OCI-M1 (cell line): ENCODE results near the gene OTOS.

Experiments
- DNase-seq: peaks from one replicate; lab custom pipeline; 2025; lab: John Stamatoyannopoulos, UW

OTOS gene

DNA sequence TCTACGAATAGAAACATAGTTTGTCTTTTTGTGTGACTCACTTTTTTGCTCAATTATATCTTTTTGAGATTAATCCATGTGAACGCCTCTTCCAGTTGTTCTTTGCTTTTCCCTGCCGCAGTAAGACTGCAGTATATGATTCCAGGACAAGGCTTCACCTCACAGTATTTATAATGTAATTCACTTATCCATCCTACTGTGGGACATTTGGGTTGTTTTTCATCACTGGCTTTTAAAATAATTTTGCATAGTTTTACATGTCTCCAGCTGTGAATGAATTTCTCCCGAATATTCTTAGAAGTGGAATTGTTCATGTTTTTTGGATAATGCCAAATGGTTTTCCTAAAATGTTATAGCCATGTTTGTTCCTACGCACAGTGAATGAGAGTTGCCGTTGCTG, 26.2 kb downstream of the OTOS start:
- no peak for DNase-seq

DNA sequence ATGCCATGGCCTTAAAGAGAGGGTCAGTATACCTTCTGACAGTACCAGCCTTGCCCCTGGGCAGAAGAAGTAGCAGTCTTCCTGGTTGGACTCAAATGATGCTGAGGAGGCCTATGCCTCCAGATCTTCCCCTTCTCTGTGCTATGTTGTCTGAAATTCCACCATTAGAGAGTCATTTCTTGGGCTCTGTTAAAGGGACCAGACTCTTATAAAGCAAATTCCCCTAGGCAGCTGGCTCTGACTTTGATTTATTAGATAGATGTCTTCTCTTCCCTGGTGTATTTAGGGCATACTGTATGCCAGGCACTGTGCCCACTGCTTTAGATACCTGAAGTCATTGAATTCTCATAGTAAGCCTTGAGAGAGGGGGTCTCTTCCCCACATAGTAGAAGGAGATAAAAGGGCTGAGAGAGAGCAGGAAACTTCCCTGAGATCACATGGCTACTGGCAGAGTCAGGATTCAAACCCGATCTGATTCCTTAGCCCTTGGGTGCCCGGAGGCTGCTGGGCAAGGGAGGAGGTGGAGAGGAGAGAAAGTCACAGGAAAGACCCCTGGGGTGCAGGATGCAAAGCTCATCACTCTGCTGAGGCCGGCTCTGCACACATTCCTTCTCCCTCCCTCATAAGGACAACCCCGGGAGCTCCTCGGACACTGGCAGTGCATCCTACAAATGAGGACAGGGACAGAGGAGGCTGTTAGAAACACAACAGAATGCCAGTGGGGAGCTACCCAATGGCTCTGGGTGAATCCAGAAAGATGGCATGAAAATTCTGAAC, 27.4 kb downstream of the OTOS start:
- DNase-seq: no peak

GRCh38 chr2:240111253-240111652, 29.2 kb downstream of the OTOS start:
- no peak for DNase-seq

- no peak for DNase-seq
Measured at GRCh38 chr2:240109386-240109785, 31.1 kb downstream of the OTOS start.

DNA sequence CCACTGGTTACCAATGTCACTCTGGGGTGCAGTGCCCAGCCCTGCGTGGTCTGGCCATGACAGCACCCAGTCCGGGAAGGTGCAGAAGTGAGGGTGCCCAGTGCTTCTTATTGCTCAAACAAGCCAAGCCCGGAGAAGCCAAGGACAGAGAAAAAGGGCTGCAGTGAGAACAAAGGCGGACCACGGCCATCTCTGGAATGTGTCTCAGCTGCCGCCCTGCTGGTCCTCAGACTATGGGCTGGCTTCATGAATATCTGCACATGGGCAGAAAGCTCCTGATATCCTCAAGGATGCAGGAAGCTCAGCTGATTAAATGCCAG, 33.0 kb downstream of the OTOS start:
- no peak for DNase-seq

GRCh38 chr2:240106765-240107476, 33.5 kb downstream of the OTOS start:
- no peak for DNase-seq

- no peak for DNase-seq
Measured at GRCh38 chr2:240105982-240106381, 34.5 kb downstream of the OTOS start.

GRCh38 chr2:240103136-240103535, 37.3 kb downstream of the OTOS start:
- no peak for DNase-seq

- DNase-seq: no peak
Measured at GRCh38 chr2:240098349-240098748, 42.1 kb downstream of the OTOS start.

DNA sequence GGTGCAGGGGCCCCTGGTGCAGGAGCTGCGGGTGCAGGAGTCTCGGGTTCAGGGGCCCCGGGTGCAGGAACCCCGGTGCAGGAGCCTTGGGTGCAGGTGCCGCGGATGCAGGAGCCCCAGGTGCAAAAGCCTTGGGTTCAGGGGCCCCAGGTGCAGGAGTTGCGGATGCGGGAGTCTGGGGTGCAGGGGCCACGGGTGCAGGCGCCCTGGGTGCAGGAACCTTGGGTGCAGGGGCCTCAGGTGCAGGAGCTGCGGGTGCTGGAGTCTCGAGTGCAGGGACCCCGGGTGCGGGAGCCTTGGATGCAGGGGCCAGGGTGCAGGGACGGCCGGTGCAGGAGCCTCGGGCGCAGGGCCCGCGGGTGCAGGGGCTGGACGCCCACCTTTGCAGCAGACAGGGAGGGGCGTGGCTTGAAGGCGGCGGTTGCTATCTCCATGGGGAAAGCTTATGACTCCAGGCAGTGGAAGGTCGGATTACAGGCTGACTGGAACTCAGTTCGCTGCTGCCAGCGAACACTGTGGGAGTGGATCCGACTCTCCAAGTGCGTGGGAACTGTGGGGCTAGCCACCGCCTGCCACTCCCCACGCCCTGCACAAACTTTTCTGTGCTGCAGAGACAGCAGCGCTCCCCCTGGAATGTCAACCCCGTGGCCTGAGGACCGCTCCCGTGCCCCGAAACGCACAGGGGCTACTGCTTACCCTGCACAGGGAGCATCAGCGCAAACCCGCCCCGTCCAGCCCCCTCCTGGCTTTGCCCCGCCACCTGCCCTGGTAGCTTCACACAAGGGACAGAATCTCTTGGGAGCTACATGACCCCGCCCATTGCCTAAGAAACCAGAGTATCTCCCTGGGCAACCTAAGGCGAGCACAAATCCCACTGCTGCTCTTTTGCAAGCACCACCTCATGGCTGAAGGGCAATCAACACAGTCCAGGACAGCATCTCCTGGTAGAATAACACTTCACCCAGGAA, 44.6 kb downstream of the OTOS start:
- no peak for DNase-seq

DNA sequence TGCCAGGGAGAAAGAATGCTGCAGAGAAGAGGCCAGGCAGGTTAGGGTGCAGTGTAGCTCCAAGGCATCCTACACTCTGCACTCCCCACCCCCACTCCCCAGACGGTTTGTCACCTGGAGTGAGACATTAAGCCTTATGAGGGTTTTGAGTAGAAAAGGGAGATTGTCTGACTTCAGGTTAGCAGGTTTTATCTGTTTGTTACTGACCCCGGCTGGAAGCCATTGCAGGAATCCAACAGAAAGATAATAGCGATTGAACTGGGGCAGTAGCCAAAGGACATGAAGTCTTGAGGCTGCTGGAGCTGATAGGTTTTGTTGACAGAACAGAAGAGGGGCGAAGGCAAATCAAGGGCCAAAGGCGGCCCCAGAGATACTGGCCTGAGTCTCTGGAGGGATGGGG, 51.2 kb downstream of the OTOS start:
- no peak for DNase-seq
